ENCODE measurements around the gene MRPL53.

DNA sequence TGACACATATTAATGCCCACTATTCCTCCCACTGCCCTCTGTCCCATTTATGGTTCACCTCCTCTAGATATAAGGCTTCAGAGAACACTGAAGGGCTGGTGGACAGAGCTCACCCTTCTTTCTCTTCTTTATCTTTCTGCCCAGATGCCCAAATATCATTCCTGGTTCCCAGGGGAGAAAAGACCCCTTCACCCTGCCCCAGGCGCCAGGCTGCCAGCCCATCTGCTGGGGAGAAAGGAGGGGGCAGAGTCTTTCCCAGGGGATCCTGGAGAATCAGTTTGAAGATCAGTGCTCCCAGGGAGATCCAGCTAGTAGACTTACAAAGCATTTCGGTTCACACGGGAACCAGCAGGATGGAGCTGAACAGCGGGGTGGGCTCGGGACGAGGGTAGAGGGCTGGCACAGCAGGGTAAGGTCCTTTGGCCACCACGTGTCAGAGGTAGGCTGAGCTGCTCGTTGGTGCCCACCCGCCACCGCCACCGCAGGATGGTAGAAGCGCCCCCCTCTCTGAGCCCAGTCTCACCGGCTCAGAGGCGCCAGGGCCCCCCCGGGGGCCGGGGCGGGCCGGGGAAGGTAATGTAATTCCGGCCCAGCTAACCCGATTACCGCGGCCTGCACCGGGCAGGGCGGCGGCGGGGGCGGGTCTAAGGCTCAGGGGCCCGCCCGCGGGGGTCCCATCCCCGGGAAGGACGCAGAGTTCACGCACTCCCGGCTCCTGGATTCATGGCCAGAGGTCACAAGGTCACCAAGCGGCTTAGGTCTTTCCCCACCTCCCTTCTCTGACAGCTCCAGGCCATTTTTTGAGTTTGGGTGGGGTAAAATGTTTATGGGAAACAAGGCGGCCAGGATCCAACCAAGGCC, 40.5 kb upstream of the MRPL53 start:
- no peak for TF ChIP-seq CEBPB (IDR thresholded peaks at IDR 0.05; ENCODE audit: low read depth)
- no peak for TF ChIP-seq RAD21 (IDR thresholded peaks at IDR 0.05; ENCODE audit: low read depth)
- TF ChIP-seq TCF7L2 (IDR thresholded peaks at IDR 0.05; ENCODE audit: borderline replicate concordance, extremely low read depth, insufficient read depth, insufficient read length): no peak
- TF ChIP-seq, protein P1, sequence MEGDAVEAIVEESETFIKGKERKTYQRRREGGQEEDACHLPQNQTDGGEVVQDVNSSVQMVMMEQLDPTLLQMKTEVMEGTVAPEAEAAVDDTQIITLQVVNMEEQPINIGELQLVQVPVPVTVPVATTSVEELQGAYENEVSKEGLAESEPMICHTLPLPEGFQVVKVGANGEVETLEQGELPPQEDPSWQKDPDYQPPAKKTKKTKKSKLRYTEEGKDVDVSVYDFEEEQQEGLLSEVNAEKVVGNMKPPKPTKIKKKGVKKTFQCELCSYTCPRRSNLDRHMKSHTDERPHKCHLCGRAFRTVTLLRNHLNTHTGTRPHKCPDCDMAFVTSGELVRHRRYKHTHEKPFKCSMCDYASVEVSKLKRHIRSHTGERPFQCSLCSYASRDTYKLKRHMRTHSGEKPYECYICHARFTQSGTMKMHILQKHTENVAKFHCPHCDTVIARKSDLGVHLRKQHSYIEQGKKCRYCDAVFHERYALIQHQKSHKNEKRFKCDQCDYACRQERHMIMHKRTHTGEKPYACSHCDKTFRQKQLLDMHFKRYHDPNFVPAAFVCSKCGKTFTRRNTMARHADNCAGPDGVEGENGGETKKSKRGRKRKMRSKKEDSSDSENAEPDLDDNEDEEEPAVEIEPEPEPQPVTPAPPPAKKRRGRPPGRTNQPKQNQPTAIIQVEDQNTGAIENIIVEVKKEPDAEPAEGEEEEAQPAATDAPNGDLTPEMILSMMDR (IDR thresholded peaks at IDR 0.05 in 2 of 3, conservative IDR thresholded peaks at IDR 0.05 in 1 of 3; ENCODE audit: borderline replicate concordance in 1 of 3, insufficient read depth in 1 of 3, low read depth in 2 of 3, low read length in 2 of 3): no peak
- no peak for TF ChIP-seq ELF1 (IDR thresholded peaks at IDR 0.05; ENCODE audit: borderline replicate concordance, low read depth)
- TF ChIP-seq POLR2A (IDR thresholded peaks at IDR 0.05; ENCODE audit: borderline replicate concordance, extremely low read depth, insufficient read depth, insufficient read length): no peak
- no peak for TF ChIP-seq SP1 (IDR thresholded peaks at IDR 0.05; ENCODE audit: low read depth)
- no peak for TF ChIP-seq POLR2AphosphoS5 (IDR thresholded peaks at IDR 0.05; ENCODE audit: low read depth, low read length)
- no peak for TF ChIP-seq JUND (IDR thresholded peaks at IDR 0.05)
- no peak for TF ChIP-seq SIN3A (IDR thresholded peaks at IDR 0.05; ENCODE audit: low read depth)
- no peak for TF ChIP-seq EZH2 (IDR thresholded peaks at IDR 0.05)
